Peyer's patch (tissue), 4 donors: ENCODE measurements around the gene LINC00305.

Experiments
- POLR2A ChIP-seq, 2 donors: fragments of 450-650 bp; IDR thresholded peaks; one replicate each; pipeline ENCODE4 v1.5.1; 2017; ENCODE audit warnings: antibody characterized with exemption in 2 of 2, mild to moderate bottlenecking in 2 of 2, moderate library complexity in 2 of 2
- TF ChIP-seq, protein P1 (sequence below), 6 experiments: fragments of 450-650 bp in 4 of 6; fragments of 200-600 bp in 2 of 6; sonication (generic) in 1 of 6; IDR thresholded peaks; one replicate each; pipeline ENCODE4 v1.5.1; 2017 to 2019; ENCODE audit warnings: antibody characterized with exemption in 6 of 6, mild to moderate bottlenecking in 3 of 6, moderate library complexity in 1 of 6

DNA sequence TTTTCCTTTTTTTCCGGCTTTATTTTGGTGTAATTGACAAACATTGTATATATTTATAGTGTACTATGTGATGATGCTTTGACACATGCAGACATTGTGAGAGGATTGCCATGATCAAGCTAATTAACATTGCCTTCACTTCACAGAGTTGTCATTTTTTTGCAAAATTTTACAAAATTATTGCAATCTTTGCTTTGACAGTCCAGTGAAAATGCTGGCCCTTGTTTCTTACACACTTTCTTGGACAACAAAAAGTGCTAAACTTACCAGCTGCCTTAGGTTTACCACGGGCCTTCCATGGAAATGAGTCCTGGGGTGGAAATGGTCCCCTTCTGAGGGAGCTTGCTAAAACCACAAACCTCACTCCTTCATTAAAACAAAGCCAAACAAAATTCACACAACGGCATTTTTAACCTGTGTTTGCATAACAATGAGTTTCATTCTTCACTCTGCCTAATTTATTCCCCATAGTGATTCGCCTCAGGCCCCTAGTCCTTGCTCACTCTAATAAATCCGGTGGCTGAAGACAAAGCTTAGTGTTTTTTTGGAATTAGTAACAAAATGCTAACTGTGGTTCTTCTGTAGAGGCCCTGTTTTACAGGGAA lies 32.2 kb downstream of the LINC00305 start:
- no peak for TF ChIP-seq POLR2A (IDR thresholded peaks at IDR 0.05)
- TF ChIP-seq, protein P1, sequence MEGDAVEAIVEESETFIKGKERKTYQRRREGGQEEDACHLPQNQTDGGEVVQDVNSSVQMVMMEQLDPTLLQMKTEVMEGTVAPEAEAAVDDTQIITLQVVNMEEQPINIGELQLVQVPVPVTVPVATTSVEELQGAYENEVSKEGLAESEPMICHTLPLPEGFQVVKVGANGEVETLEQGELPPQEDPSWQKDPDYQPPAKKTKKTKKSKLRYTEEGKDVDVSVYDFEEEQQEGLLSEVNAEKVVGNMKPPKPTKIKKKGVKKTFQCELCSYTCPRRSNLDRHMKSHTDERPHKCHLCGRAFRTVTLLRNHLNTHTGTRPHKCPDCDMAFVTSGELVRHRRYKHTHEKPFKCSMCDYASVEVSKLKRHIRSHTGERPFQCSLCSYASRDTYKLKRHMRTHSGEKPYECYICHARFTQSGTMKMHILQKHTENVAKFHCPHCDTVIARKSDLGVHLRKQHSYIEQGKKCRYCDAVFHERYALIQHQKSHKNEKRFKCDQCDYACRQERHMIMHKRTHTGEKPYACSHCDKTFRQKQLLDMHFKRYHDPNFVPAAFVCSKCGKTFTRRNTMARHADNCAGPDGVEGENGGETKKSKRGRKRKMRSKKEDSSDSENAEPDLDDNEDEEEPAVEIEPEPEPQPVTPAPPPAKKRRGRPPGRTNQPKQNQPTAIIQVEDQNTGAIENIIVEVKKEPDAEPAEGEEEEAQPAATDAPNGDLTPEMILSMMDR (IDR thresholded peaks at IDR 0.05) = no peak
